Smooth muscle cell (in vitro differentiated cells): ENCODE results near the gene PVALEF. TPM values are rescaled to one million over a fixed set of nuclear protein-coding genes. Genes with fewer than 3 reads are reported as not detected.

ENCODE experiments used
- DNase-seq: peaks from one replicate; lab custom pipeline; 2025; ENCODE audit not compliant: unreplicated experiment; lab: John Stamatoyannopoulos, UW
- H2AFZ ChIP-seq: fragments of 200-600 bp; sonication (generic); 2 replicates; pipeline ENCODE4 v1.6.0; 2016; ENCODE audit warnings: antibody characterized with exemption, low read depth, mild to moderate bottlenecking
- H3F3A ChIP-seq: fragments of 200-600 bp; sonication (generic); 2 replicates; pipeline ENCODE4 v1.6.0; 2017; ENCODE audit warnings: antibody characterized with exemption, low read depth
- H3K27ac ChIP-seq: fragments of 200-600 bp; sonication (generic); 2 replicates; pipeline ENCODE4 v1.5.1; 2016; ENCODE audit warnings: low read depth, mild to moderate bottlenecking
- H3K27me3 ChIP-seq: fragments of 200-600 bp; sonication (generic); 2 replicates; pipeline ENCODE4 v1.6.1; 2016; ENCODE audit warnings: low read depth, mild to moderate bottlenecking
- H3K36me3 ChIP-seq: fragments of 200-600 bp; sonication (generic); 2 replicates; pipeline ENCODE4 v1.5.1; 2016; ENCODE audit warnings: low read depth
- H3K4me1 ChIP-seq: fragments of 200-600 bp; sonication (generic); 2 replicates; pipeline ENCODE4 v1.5.1; 2016; ENCODE audit warnings: low read depth
- H3K4me2 ChIP-seq: fragments of 200-600 bp; sonication (generic); 2 replicates; pipeline ENCODE4 v1.6.0; 2016; ENCODE audit warnings: mild to moderate bottlenecking
- H3K4me3 ChIP-seq: fragments of 200-600 bp; sonication (generic); 2 replicates; pipeline ENCODE4 v1.5.1; 2016; ENCODE audit warnings: mild to moderate bottlenecking
- H3K79me2 ChIP-seq: fragments of 200-600 bp; sonication (generic); 2 replicates; pipeline ENCODE4 v1.6.0; 2016; ENCODE audit warnings: low read depth, mild to moderate bottlenecking
- H3K9ac ChIP-seq: fragments of 200-600 bp; sonication (generic); 2 replicates; pipeline ENCODE4 v1.6.0; 2016; ENCODE audit warnings: low read depth
- H3K9me3 ChIP-seq: fragments of 200-600 bp; sonication (generic); replicated peaks from 2 replicates; pipeline ENCODE4 v1.5.1; 2016; ENCODE audit warnings: low read depth
- H4K20me1 ChIP-seq: fragments of 200-600 bp; sonication (generic); 2 replicates; pipeline ENCODE4 v1.6.0; 2016; ENCODE audit warnings: low read depth
- WGBS: methylation state at CpG from one replicate; pipeline ENCODE4 v1.1.7; 2016; ENCODE audit warnings: low lambda C conversion rate; 5-methylcytosine and 5-hydroxymethylcytosine counted together
- polyA plus RNA-seq: library from polyadenylated mRNA; unstranded; fragments of >200 nt; fragmentation: Nextera tagmentation; extraction: Ambion mirVana; gene quantifications from 2 replicates; pipeline ENCODE4 v1.2.1, GENCODE V29; 2016
- total RNA-seq: library from RNA; depleted of rRNA; stranded (reverse); fragments of >200 nt; gene quantifications from 2 replicates; pipeline ENCODE4 v1.2.3, GENCODE V29; 2014
- TF ChIP-seq, protein P1 (sequence below): fragments of 200-600 bp; sonication (generic); IDR thresholded peaks from 2 replicates; pipeline ENCODE4 v1.5.1; 2017; ENCODE audit warnings: borderline replicate concordance, mild to moderate bottlenecking, antibody characterized with exemption; ENCODE audit not compliant: insufficient read depth, poor library complexity, severe bottlenecking

The PVALEF gene
- total and polyA plus RNA-seq, 2 experiments from 2014 or later = not detected

DNA sequence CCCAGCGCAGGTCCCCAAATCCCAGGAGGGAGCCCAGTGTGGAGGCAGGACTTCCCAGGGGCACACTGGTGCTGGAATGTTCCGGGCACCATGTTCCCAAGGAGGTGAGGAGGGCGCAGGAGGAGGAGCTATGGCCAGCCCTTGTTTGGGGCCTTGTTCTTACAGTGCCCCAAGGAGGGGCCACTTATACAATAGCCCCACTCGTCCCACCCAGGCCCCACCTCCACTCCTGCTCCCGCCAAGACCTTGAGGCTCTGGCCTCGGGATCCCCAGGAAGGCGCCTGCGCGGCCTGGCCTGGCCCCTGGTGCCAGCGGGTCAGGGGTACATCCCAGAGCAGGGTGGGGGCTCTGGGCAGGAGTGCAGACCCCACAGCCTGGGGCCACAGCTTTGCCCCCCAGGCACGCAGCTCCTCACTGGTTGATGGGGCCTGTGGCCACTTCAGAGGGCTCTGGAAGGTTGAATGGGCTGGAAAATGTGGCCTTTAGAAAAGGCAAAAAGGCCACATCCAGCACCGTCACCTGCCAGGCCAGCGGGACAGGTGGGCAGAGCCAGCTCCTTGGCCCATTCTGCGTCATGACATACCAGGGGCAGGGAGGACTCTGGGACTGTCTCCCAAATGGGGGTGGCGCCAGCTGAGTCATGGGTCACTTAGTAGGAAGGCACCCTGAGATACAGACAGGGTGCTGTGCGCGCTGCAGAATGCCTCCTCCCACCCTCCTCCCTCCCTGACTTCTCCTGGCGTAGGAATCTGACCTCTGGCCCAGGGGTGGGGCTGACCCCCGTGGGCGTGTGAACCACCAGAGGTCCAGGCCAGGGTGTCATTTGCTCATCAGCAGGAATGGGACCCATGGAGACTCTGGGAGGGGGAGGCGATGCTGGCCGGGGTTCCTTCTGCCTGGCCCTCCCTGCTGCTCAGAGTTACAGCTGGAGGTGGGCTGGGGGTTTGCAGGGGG is 32.3 kb upstream of the PVALEF start:
- no peak for DNase-seq
- Histone ChIP-seq H3K36me3 (no peaks in the 10 kb centered on the region), H3K9ac (no peak overlapping the region), H4K20me1 (no peaks in the 10 kb centered on the region), H2AFZ (no peak overlapping the region), H3K4me3 (no peak overlapping the region), H3K27me3 (no peaks in the 10 kb centered on the region), H3K79me2 (no peaks in the 10 kb centered on the region), H3K4me2 (no peak overlapping the region), H3K27ac (no peak overlapping the region), H3F3A (no peaks in the 10 kb centered on the region), H3K9me3 (no peaks in the 10 kb centered on the region), H3K4me1 (no peaks in the 10 kb centered on the region)
- 92% methylated on average over 22 of the region's 22 CpGs for WGBS
- TF ChIP-seq, protein P1, sequence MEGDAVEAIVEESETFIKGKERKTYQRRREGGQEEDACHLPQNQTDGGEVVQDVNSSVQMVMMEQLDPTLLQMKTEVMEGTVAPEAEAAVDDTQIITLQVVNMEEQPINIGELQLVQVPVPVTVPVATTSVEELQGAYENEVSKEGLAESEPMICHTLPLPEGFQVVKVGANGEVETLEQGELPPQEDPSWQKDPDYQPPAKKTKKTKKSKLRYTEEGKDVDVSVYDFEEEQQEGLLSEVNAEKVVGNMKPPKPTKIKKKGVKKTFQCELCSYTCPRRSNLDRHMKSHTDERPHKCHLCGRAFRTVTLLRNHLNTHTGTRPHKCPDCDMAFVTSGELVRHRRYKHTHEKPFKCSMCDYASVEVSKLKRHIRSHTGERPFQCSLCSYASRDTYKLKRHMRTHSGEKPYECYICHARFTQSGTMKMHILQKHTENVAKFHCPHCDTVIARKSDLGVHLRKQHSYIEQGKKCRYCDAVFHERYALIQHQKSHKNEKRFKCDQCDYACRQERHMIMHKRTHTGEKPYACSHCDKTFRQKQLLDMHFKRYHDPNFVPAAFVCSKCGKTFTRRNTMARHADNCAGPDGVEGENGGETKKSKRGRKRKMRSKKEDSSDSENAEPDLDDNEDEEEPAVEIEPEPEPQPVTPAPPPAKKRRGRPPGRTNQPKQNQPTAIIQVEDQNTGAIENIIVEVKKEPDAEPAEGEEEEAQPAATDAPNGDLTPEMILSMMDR = no peak

DNA sequence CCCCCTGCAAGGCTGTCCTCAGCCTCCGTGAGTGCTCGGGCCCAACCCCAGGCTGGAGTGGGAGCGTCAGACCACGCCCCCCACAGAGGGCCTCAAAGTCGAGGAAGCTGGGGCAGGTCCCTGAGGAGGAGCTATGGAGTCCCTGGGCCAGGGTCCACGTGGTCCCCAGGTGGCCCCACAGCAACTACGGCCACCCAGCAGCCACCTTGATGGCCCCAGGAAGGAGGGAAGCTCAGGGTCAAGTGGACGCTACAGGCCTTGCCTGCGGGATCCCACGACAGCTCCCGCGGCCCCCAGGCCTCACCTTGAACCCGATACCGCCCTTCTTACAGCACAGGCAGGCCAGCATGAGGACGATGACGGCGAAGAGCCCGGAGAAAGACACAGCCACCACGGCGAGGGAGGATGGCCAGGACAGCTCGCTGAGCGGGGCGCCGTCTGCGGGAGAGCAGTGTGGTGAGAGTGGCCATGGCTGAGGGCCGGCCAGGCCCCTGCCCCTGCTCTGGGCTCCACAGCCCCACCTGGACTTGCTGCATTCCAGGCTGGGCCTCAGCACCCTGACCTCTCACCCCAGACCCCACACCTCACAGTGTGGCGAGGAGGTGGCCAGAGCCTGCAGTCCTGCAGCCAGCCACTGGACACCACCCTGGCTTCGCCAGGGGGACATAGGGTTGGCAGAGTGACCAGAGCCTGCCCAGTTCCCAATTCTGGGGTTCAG is 31.1 kb upstream of the PVALEF start:
- no peaks in the 10 kb centered on the region for H4K20me1 ChIP-seq
- no peak overlapping the region for H2AFZ ChIP-seq
- no peaks in the 10 kb centered on the region for H3K36me3 ChIP-seq
- H3K27me3 ChIP-seq = no peaks in the 10 kb centered on the region
- no peak overlapping the region for H3K4me3 ChIP-seq
- H3K4me1 ChIP-seq = no peaks in the 10 kb centered on the region
- 86% methylated on average over 27 of the region's 28 CpGs for WGBS
- no peak overlapping the region for H3K4me2 ChIP-seq
- no peak overlapping the region for H3K9ac ChIP-seq
- H3K9me3 ChIP-seq = no peaks in the 10 kb centered on the region
- no peak for DNase-seq
- no peaks in the 10 kb centered on the region for H3K79me2 ChIP-seq
- no peaks in the 10 kb centered on the region for H3F3A ChIP-seq
- TF ChIP-seq, protein P1 = no peak
- no peak overlapping the region for H3K27ac ChIP-seq

DNA sequence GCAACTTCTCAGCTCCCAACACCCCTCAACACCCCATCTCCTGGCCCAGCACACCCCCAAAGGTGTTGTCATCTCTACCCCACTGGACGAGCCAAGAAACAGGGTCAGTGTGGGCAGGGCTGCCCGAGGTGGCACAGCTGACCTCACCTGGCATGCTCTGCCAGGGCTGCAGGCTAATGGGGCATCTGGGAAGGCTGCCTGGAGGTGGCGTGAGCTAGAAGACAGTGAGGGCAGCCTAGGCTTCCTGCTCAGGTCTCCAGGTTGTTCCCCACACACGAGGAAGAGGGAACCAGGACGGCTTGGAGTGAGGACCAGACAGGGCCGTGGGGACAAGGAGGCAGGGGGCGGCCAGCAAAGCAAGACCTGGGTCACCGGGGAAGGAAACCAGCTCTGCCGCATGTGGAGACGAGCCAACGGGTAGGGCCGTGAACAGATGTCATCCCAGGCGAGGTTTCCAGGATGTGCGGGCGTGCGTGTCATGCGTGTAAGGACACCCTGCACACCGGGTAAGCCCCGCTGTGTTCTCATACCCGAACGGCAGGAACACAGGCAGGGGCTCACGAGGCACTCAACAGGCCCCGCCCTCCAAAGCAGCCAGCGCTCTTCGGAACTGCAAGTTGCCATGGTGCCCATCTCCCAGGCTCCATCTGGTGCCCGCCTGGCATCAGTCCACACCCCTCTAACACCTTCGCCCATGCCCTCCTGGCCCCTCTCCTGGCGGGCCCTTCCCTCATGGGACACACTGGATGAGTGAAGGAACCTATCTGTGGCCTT is 29.6 kb upstream of the PVALEF start:
- Histone ChIP-seq H3K27me3 (no peaks in the 10 kb centered on the region), H3K9ac (no peak overlapping the region), H3K27ac (no peak overlapping the region), H3K36me3 (no peaks in the 10 kb centered on the region), H3K4me2 (no peak overlapping the region), H2AFZ (no peak overlapping the region), H4K20me1 (no peaks in the 10 kb centered on the region), H3K79me2 (no peaks in the 10 kb centered on the region), H3K9me3 (no peaks in the 10 kb centered on the region), H3F3A (no peaks in the 10 kb centered on the region), H3K4me3 (no peak overlapping the region), H3K4me1 (no peaks in the 10 kb centered on the region)
- TF ChIP-seq, protein P1 = no peak
- no peak for DNase-seq
- WGBS = 87% methylated on average over 23 of the region's 28 CpGs
